PC-9 (cell line): Measurements from ENCODE around the gene INTS7. TPM values are rescaled to one million over a fixed set of nuclear protein-coding genes. Genes with fewer than 3 reads are reported as not detected.
A peak's percentile ranks its signal among the peaks of the same experiment; 100 is the strongest.

Experiments used
- BruUV-seq: library from RNA; stranded (reverse); fragments of 400-500 nt; replicated peaks from 2 replicates; lab custom pipeline; 2021; lab: Mats Ljungman, UMichigan
- CTCF ChIA-PET: fragments of 300-600 bp; sonication (Branson Sonifier 250); formaldehyde crosslinking; loops from one replicate; lab custom pipeline; 2022; ENCODE audit warnings: antibody characterized with exemption; lab: Charles Lee
- POLR2A ChIA-PET: fragments of 300-600 bp; sonication (Branson Sonifier 250); formaldehyde crosslinking; loops from one replicate; lab custom pipeline; 2022; ENCODE audit warnings: antibody characterized with exemption; ENCODE audit not compliant: unreplicated experiment; lab: Charles Lee
- DNase-seq, 2 experiments: peaks; one replicate each; pipeline versions ENCODE4 v3.0.0 to v3.0.0-alpha.2; 2015 to 2022; ENCODE audit warnings: mixed read lengths in 1 of 2
- H2AFZ ChIP-seq: fragments of 200-600 bp; sonication (generic); 2 replicates; pipeline ENCODE4 v1.8.1; 2017; ENCODE audit warnings: antibody characterized with exemption
- H3F3A ChIP-seq: fragments of 200-600 bp; sonication (generic); 2 replicates; pipeline ENCODE4 v1.8.1; 2017; ENCODE audit warnings: antibody characterized with exemption, mild to moderate bottlenecking, low read depth; ENCODE audit not compliant: insufficient read depth
- H3K27ac ChIP-seq: fragments of 200-600 bp; sonication (generic); 2 replicates; pipeline ENCODE4 v1.6.1; 2016; ENCODE audit warnings: mixed run types
- H3K27me3 ChIP-seq: fragments of 200-600 bp; sonication (generic); 2 replicates; pipeline ENCODE4 v1.6.1; 2016; ENCODE audit warnings: low read depth, mixed run types; ENCODE audit not compliant: insufficient read depth
- H3K36me3 ChIP-seq: fragments of 200-600 bp; sonication (generic); 2 replicates; pipeline ENCODE4 v1.6.1; 2016; ENCODE audit warnings: low read depth, mixed run types
- H3K4me1 ChIP-seq: fragments of 200-600 bp; sonication (generic); replicated peaks from 2 replicates; pipeline ENCODE4 v1.6.1; 2016; ENCODE audit warnings: mixed run types; ENCODE audit not compliant: insufficient read depth
- H3K4me2 ChIP-seq: fragments of 200-600 bp; sonication (generic); 2 replicates; pipeline ENCODE4 v1.6.1; 2017; ENCODE audit warnings: mixed run types
- H3K4me3 ChIP-seq: fragments of 200-600 bp; sonication (generic); 2 replicates; pipeline ENCODE4 v1.6.1; 2016; ENCODE audit warnings: mixed run types
- H3K79me2 ChIP-seq: fragments of 200-600 bp; sonication (generic); 2 replicates; pipeline ENCODE4 v1.6.1; 2017; ENCODE audit warnings: low read depth, mixed run types
- H3K9me2 ChIP-seq: fragments of 200-600 bp; sonication (generic); 2 replicates; pipeline ENCODE4 v1.8.1; 2017; ENCODE audit warnings: mild to moderate bottlenecking; ENCODE audit not compliant: insufficient read depth
- H3K9me3 ChIP-seq: fragments of 200-600 bp; sonication (generic); 2 replicates; pipeline ENCODE4 v1.8.1; 2016; ENCODE audit warnings: low read depth; ENCODE audit not compliant: insufficient read depth
- H4K20me1 ChIP-seq: fragments of 200-600 bp; sonication (generic); 2 replicates; pipeline ENCODE4 v1.8.1; 2017; ENCODE audit not compliant: insufficient read depth
- CTCF ChIP-seq: fragments of 200-600 bp; sonication (generic); conservative IDR thresholded peaks from 2 replicates; pipeline ENCODE4 v1.6.1; 2017; ENCODE audit warnings: mixed run types, antibody characterized with exemption, mild to moderate bottlenecking, moderate library complexity
- EZH2 ChIP-seq: fragments of 200-600 bp; sonication (generic); IDR thresholded peaks from 2 replicates; pipeline ENCODE4 v1.8.0; 2017; ENCODE audit warnings: antibody characterized with exemption, low read depth
- intact Hi-C: fragments of 100-400 bp; cut with micrococcal nuclease; formaldehyde crosslinking; loops from one replicate; pipeline ENCODE4 v1.10.0; 2022; ENCODE audit not compliant: unreplicated experiment
- microRNA-seq: library from miRNA; unstranded; fragments of <30 nt; microRNA quantifications from one replicate; pipeline ENCODE4 v1.2.0, GENCODE V29; 2021; ENCODE audit warnings: borderline number of aligned reads, borderline replicate concordance
- total RNA-seq: library from RNA; stranded (reverse); gene quantifications from 2 replicates; pipeline ENCODE4 v1.2.3, GENCODE V29; 2021

INTS7 gene
- total RNA-seq, 1 experiment from 2014 or later, result 24.7 TPM

GRCh38 chr1:211892577-211892976 is 142.8 kb downstream of the INTS7 start:
- BruUV-seq, result no TSS peak
- Histone ChIP-seq H3K4me1 (peaks cover 26% of the 10 kb centered on the region), H2AFZ (no peak overlapping the region), H3K4me2 (no peak overlapping the region), H3K27me3 (no peaks in the 10 kb centered on the region), H3K9me3 (no peaks in the 10 kb centered on the region), H3K79me2 (no peaks in the 10 kb centered on the region), H3K36me3 (no peaks in the 10 kb centered on the region), H3K9me2 (no peaks in the 10 kb centered on the region), H3K4me3 (no peak overlapping the region), H3K27ac (no peak overlapping the region), H4K20me1 (no peaks in the 10 kb centered on the region), H3F3A (peaks cover 20% of the 10 kb centered on the region)
- no peak for TF ChIP-seq CTCF
- TF ChIP-seq EZH2, result no peak
- intact Hi-C loops, result no loop called here
- POLR2A ChIA-PET, result no interaction called here
- no peak for DNase-seq
- CTCF ChIA-PET, result no interaction called here

- Histone ChIP-seq H2AFZ (no peak overlapping the region), H4K20me1 (no peaks in the 10 kb centered on the region), H3K9me2 (no peaks in the 10 kb centered on the region), H3K4me3 (no peak overlapping the region), H3K4me2 (peak overlapping the region; percentile 29), H3K4me1 (peaks cover 34% of the 10 kb centered on the region), H3K79me2 (no peaks in the 10 kb centered on the region), H3F3A (peaks cover 26% of the 10 kb centered on the region), H3K27me3 (no peaks in the 10 kb centered on the region), H3K9me3 (no peaks in the 10 kb centered on the region), H3K36me3 (no peaks in the 10 kb centered on the region), H3K27ac (peak overlapping the region; percentile 33; the same call in 1 of the 2 replicates)
- peak in 1 of 2 experiments; percentile 64 for DNase-seq
- TF ChIP-seq CTCF (no peak), EZH2 (no peak)
- intact Hi-C loops, result no loop called here
- BruUV-seq, result no TSS peak
- ChIA-PET POLR2A (no interaction called here), CTCF (no interaction called here)
Measured at GRCh38 chr1:211891708-211892107, 143.6 kb downstream of the INTS7 start.

Small RNA genes lying within 50 kb of the gene (microRNA-seq; reads per million reads assigned to microRNA genes)
- not detected for gene MIR3122

Other genes starting within 250 kb of the INTS7 start
- 46.0 and 46.8 TPM in 2 replicates for gene LPGAT1, start 204.8 kb downstream of the INTS7 start, total RNA-seq
- 22.5 TPM in 2 replicates for gene DTL, start 191 bp upstream of the INTS7 start, total RNA-seq
- gene PPP2R5A, start 249.9 kb upstream of the INTS7 start, total RNA-seq, result 22.8 and 26.7 TPM in 2 replicates